Activated CD8-positive, alpha-beta memory T cell treated with anti-CD3 and anti-CD28 coated beads, Interleukin-2, amount 50 U/mL, for 48 hours (primary cell): ENCODE measurements around the gene DSG3.

ENCODE experiments used
- DNase-seq: peaks from one replicate; pipeline ENCODE4 v3.0.0-alpha.2; 2020

DSG3 gene

GRCh38 chr18:31447530-31448191 is at the start of gene DSG3:
Gene DSG3 (plus strand): TSS chr18:31447741. CDS start chr18:31447878, 137 bp downstream.
- DNase-seq: no peak

- DNase-seq: no peak
Observed at GRCh38 chr18:31398191-31398590, 49.4 kb upstream of the DSG3 start.

GRCh38 chr18:31399306-31400032 is 48.1 kb upstream of the DSG3 start:
- no peak for DNase-seq

- no peak for DNase-seq
Observed at GRCh38 chr18:31401156-31402025, 46.1 kb upstream of the DSG3 start.

- DNase-seq: no peak
Observed at GRCh38 chr18:31402026-31402373, 45.5 kb upstream of the DSG3 start.

- DNase-seq: no peak
Observed at GRCh38 chr18:31403409-31403808, 44.1 kb upstream of the DSG3 start.

GRCh38 chr18:31407649-31408048 is 39.9 kb upstream of the DSG3 start:
- no peak for DNase-seq

- no peak for DNase-seq
Observed at GRCh38 chr18:31409276-31409675, 38.3 kb upstream of the DSG3 start.

GRCh38 chr18:31410716-31411483 is 36.6 kb upstream of the DSG3 start:
- DNase-seq: no peak

- DNase-seq: no peak
Observed at GRCh38 chr18:31413137-31413536, 34.4 kb upstream of the DSG3 start.

- DNase-seq: no peak
Observed at GRCh38 chr18:31417850-31418249, 29.7 kb upstream of the DSG3 start.

GRCh38 chr18:31419457-31419932 is 28.0 kb upstream of the DSG3 start:
- no peak for DNase-seq

- DNase-seq: no peak
Observed at GRCh38 chr18:31420032-31420431, 27.5 kb upstream of the DSG3 start.

- no peak for DNase-seq
Observed at GRCh38 chr18:31420524-31420923, 27.0 kb upstream of the DSG3 start.

- no peak for DNase-seq
Observed at GRCh38 chr18:31424383-31424988, 23.1 kb upstream of the DSG3 start.

GRCh38 chr18:31426021-31426420 is 21.5 kb upstream of the DSG3 start:
- no peak for DNase-seq

- no peak for DNase-seq
Observed at GRCh38 chr18:31426871-31427406, 20.6 kb upstream of the DSG3 start.

GRCh38 chr18:31428211-31428610 is 19.3 kb upstream of the DSG3 start:
- no peak for DNase-seq

- no peak for DNase-seq
Observed at GRCh38 chr18:31429623-31430022, 17.9 kb upstream of the DSG3 start.

GRCh38 chr18:31430072-31430471 is 17.5 kb upstream of the DSG3 start:
- DNase-seq: no peak

GRCh38 chr18:31430554-31430953 is 17.0 kb upstream of the DSG3 start:
- no peak for DNase-seq

- DNase-seq: no peak
Observed at GRCh38 chr18:31432316-31432715, 15.2 kb upstream of the DSG3 start.
